ENCODE measurements around the gene RGR. TPM values are rescaled to one million over a fixed set of nuclear protein-coding genes. Genes with fewer than 3 reads are reported as not detected.

RGR gene
- polyA plus RNA-seq, 1 donor (not counting 4 experiments of a cell fraction or from before 2014, with no cell fraction given), result not detected

- Histone ChIP-seq H3K79me2 (ENCODE audit: control insufficient read depth, insufficient read depth, low read length) (no peaks in the 10 kb centered on the region), H3K9me1 (ENCODE audit: control insufficient read depth, extremely low read depth, insufficient read depth, low read length) (no peaks in the 10 kb centered on the region), H3K4me3 (ENCODE audit: control insufficient read depth in 2 of 3, extremely low read depth in 1 of 3, insufficient read depth in 2 of 3, low read depth in 1 of 3, low read length in 3 of 3) (no peak overlapping the region), H3K36me3 (ENCODE audit: control insufficient read depth in 2 of 2, extremely low read depth in 1 of 2, insufficient read depth in 2 of 2, low read length in 2 of 2) (no peaks in the 10 kb centered on the region), H3K9ac (ENCODE audit: control insufficient read depth, extremely low read depth, insufficient read depth, low read length) (no peak overlapping the region), H3K27me3 (ENCODE audit: control insufficient read depth, extremely low read depth, insufficient read depth, low read length) (no peaks in the 10 kb centered on the region), H4K20me1 (ENCODE audit: control insufficient read depth, extremely low read depth, insufficient read depth, low read length) (no peaks in the 10 kb centered on the region), H2AFZ (ENCODE audit: control insufficient read depth, low read length) (no peak overlapping the region), H3K9me3 (ENCODE audit: control insufficient read depth, low read depth, low read length) (no peaks in the 10 kb centered on the region), H3K4me2 (ENCODE audit: control insufficient read depth, extremely low read depth, insufficient read depth, low read depth, low read length) (no peak overlapping the region), H3K27ac (ENCODE audit: control insufficient read depth, insufficient read depth, low read length) (no peak overlapping the region), H3K4me1 (ENCODE audit: control insufficient read depth, extremely low read depth, insufficient read depth, low read length) (peaks cover 7% of the 10 kb centered on the region)
- FAIRE-seq, result no peak
- dilution Hi-C loops (cut with MboI; ENCODE audit: extremely low pct_ligation_motif_present, low sequenced_read_pairs), result no loop called here
- DNase-seq (ENCODE audit: low read depth, low spot score), result no peak
- TF ChIP-seq EZH2 (IDR thresholded peaks at IDR 0.05; ENCODE audit: low read length) (no peak), CTCF (optimal IDR thresholded peaks at IDR 0.05 in 1 of 3, IDR thresholded peaks at IDR 0.05 in 1 of 3, conservative IDR thresholded peaks at IDR 0.05 in 1 of 3; ENCODE audit: extremely low read depth in 1 of 3, insufficient read depth in 2 of 3, low read length in 3 of 3) (no peak)
These were observed 20.6 kb downstream of the RGR start for GRCh38 chr10:84265418-84265817.

- Histone ChIP-seq H3K9me1 (ENCODE audit: control insufficient read depth, extremely low read depth, insufficient read depth, low read length) (no peaks in the 10 kb centered on the region), H3K4me1 (ENCODE audit: control insufficient read depth, extremely low read depth, insufficient read depth, low read length) (peaks cover 7% of the 10 kb centered on the region), H3K27ac (ENCODE audit: control insufficient read depth, insufficient read depth, low read length) (no peak overlapping the region), H3K79me2 (ENCODE audit: control insufficient read depth, insufficient read depth, low read length) (no peaks in the 10 kb centered on the region), H2AFZ (ENCODE audit: control insufficient read depth, low read length) (no peak overlapping the region), H3K4me3 (ENCODE audit: control insufficient read depth in 2 of 3, extremely low read depth in 1 of 3, insufficient read depth in 2 of 3, low read depth in 1 of 3, low read length in 3 of 3) (no peak overlapping the region), H3K9me3 (ENCODE audit: control insufficient read depth, low read depth, low read length) (no peaks in the 10 kb centered on the region), H3K4me2 (ENCODE audit: control insufficient read depth, extremely low read depth, insufficient read depth, low read depth, low read length) (no peak overlapping the region), H4K20me1 (ENCODE audit: control insufficient read depth, extremely low read depth, insufficient read depth, low read length) (no peaks in the 10 kb centered on the region), H3K36me3 (ENCODE audit: control insufficient read depth in 2 of 2, extremely low read depth in 1 of 2, insufficient read depth in 2 of 2, low read length in 2 of 2) (no peaks in the 10 kb centered on the region), H3K9ac (ENCODE audit: control insufficient read depth, extremely low read depth, insufficient read depth, low read length) (no peak overlapping the region), H3K27me3 (ENCODE audit: control insufficient read depth, extremely low read depth, insufficient read depth, low read length) (no peaks in the 10 kb centered on the region)
- peak; percentile 51 for FAIRE-seq
- no peak for DNase-seq (ENCODE audit: low read depth, low spot score)
- TF ChIP-seq EZH2 (IDR thresholded peaks at IDR 0.05; ENCODE audit: low read length) (no peak), CTCF (optimal IDR thresholded peaks at IDR 0.05 in 1 of 3, IDR thresholded peaks at IDR 0.05 in 1 of 3, conservative IDR thresholded peaks at IDR 0.05 in 1 of 3; ENCODE audit: extremely low read depth in 1 of 3, insufficient read depth in 2 of 3, low read length in 3 of 3) (peak; percentile 82 to 88 (median 84))
- dilution Hi-C loops (cut with MboI; ENCODE audit: extremely low pct_ligation_motif_present, low sequenced_read_pairs), result no loop called here
These were observed 22.8 kb downstream of the RGR start for GRCh38 chr10:84267503-84268126.

Data from keratinocyte (primary cell).